ENCODE measurements around the gene C10orf90. TPM values are rescaled to one million over a fixed set of nuclear protein-coding genes. Genes with fewer than 3 reads are reported as not detected.

Gene C10orf90
- total and polyA plus RNA-seq, 9 donors, result not detected

GRCh38 chr10:126375926-126376554, 294.5 kb downstream of the C10orf90 start:
- Histone ChIP-seq H3K4me3 (no peak overlapping the region), H3K36me3 (no peaks in the 10 kb centered on the region), H3K27me3 (no peaks in the 10 kb centered on the region), H3K27ac (no peak overlapping the region), H3K9me3 (no peaks in the 10 kb centered on the region), H3K4me1 (ENCODE audit: insufficient read depth) (peaks cover 5% of the 10 kb centered on the region)
- intact Hi-C loops (cut with DNase I), result no loop called here
- TF ChIP-seq, protein P1, sequence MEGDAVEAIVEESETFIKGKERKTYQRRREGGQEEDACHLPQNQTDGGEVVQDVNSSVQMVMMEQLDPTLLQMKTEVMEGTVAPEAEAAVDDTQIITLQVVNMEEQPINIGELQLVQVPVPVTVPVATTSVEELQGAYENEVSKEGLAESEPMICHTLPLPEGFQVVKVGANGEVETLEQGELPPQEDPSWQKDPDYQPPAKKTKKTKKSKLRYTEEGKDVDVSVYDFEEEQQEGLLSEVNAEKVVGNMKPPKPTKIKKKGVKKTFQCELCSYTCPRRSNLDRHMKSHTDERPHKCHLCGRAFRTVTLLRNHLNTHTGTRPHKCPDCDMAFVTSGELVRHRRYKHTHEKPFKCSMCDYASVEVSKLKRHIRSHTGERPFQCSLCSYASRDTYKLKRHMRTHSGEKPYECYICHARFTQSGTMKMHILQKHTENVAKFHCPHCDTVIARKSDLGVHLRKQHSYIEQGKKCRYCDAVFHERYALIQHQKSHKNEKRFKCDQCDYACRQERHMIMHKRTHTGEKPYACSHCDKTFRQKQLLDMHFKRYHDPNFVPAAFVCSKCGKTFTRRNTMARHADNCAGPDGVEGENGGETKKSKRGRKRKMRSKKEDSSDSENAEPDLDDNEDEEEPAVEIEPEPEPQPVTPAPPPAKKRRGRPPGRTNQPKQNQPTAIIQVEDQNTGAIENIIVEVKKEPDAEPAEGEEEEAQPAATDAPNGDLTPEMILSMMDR (IDR thresholded peaks at IDR 0.05), result no peak
- TF ChIP-seq EP300 (IDR thresholded peaks at IDR 0.05) (no peak), POLR2A (IDR thresholded peaks at IDR 0.05) (no peak)
- no peak for DNase-seq
- WGBS, 3 donors, result 93 to 99% (median 98%) methylated on average over 1 of the region's 1 CpG

GRCh38 chr10:126375299-126375698, 295.2 kb downstream of the C10orf90 start:
- Histone ChIP-seq H3K9me3 (no peaks in the 10 kb centered on the region), H3K36me3 (no peaks in the 10 kb centered on the region), H3K4me1 (ENCODE audit: insufficient read depth) (peaks cover 5% of the 10 kb centered on the region), H3K27me3 (no peaks in the 10 kb centered on the region), H3K27ac (no peak overlapping the region), H3K4me3 (no peak overlapping the region)
- TF ChIP-seq, protein P1 (IDR thresholded peaks at IDR 0.05), result no peak
- TF ChIP-seq POLR2A (IDR thresholded peaks at IDR 0.05) (no peak), EP300 (IDR thresholded peaks at IDR 0.05) (no peak)
- intact Hi-C loops (cut with DNase I), result no loop called here
- no peak for DNase-seq

Other genes starting within 250 kb of the C10orf90 start
- gene DOCK1, start 234.7 kb upstream of the C10orf90 start, total RNA-seq, result 10 to 100 TPM; 31.4 to 68.3 (median 55.2) TPM
- 10 to 100 TPM; 24.7 to 32.1 TPM for gene DOCK1, start 234.7 kb upstream of the C10orf90 start, polyA plus RNA-seq

All from ovary (tissue), 9 donors.